ENCODE measurements around the gene GPSM1. TPM values are rescaled to one million over a fixed set of nuclear protein-coding genes. Genes with fewer than 3 reads are reported as not detected.

The GPSM1 gene
- total and polyA plus RNA-seq, 2 donors (not counting 1 experiment from before 2014, with no cell fraction given), result 2.4 to 6.3 TPM

DNA sequence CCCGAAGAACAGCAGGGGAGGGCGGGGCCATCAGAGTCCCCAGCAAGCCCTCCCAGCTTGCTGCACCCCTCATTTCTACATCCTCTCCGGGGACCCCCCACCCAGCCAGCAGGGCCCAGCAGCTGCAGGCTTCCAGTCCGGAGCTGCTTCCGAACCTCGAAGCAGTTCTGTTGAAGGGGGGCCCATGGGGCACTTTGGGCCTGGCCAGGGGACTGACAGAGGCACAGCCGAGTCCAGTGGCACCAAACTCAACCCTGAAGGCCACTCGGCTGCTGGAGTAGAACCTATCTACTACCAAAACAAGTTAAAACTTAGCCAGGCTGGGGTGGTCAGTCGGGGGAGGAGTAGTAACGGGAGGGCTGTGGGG is 15.3 kb upstream of the GPSM1 start:
- H3K4me1 ChIP-seq (ENCODE audit: control insufficient read depth in 2 of 2, insufficient read depth in 2 of 2, low read length in 2 of 2), result peaks cover 52 to 53% of the 10 kb centered on the region in 2 donors
- ChIA-PET CTCF (interaction anchor here (0.9 to 2.7 kb wide), 5 partner anchors 16 to 320 kb away, joined by 3 to 21 read pairs (median 3); partner anchors contain the start of gene DNLZ), POLR2A (interaction anchor here (1.6 kb wide), 1 partner anchor 11 kb away, joined by 5 read pairs; no protein-coding TSS in a partner anchor)
- H3K27ac ChIP-seq (ENCODE audit: low read length in 2 of 2), result no peak overlapping the region
- peaks cover 7% of the 10 kb centered on the region for H3K27me3 Mint-ChIP-seq
- H4K20me1 ChIP-seq (ENCODE audit: control insufficient read depth, insufficient read depth, low read length, poor library complexity, severe bottlenecking), result no peaks in the 10 kb centered on the region
- H3K9me3 Mint-ChIP-seq (ENCODE audit: insufficient read depth), result peaks cover 3% of the 10 kb centered on the region
- no peak overlapping the region for H3K27ac Mint-ChIP-seq
- no peak for ATAC-seq (ENCODE audit: low read depth)
- intact Hi-C loops (cut with micrococcal nuclease), result loop anchor here (1.0 kb wide), 1 partner anchor 51 kb away; the partner anchor contains the start of gene DNLZ
- H3K9ac ChIP-seq (ENCODE audit: low read length), result no peak overlapping the region
- H3K4me2 ChIP-seq (replicated peaks; ENCODE audit: low read depth, low read length, poor library complexity, severe bottlenecking), result peak overlapping the region; percentile 64
- no peak overlapping the region for H3K4me3 ChIP-seq (ENCODE audit: control extremely low read depth in 1 of 5, extremely low read depth in 1 of 5, insufficient read depth in 1 of 5, low read depth in 2 of 5, low read length in 4 of 5)
- no peak overlapping the region for H2AFZ ChIP-seq (ENCODE audit: insufficient read depth, low read depth, low read length, poor library complexity, severe bottlenecking)
- TF ChIP-seq EZH2 (IDR thresholded peaks at IDR 0.05; ENCODE audit: borderline replicate concordance, insufficient read depth, low read depth, low read length, poor library complexity, severe bottlenecking), result no peak
- TF ChIP-seq, protein P1, sequence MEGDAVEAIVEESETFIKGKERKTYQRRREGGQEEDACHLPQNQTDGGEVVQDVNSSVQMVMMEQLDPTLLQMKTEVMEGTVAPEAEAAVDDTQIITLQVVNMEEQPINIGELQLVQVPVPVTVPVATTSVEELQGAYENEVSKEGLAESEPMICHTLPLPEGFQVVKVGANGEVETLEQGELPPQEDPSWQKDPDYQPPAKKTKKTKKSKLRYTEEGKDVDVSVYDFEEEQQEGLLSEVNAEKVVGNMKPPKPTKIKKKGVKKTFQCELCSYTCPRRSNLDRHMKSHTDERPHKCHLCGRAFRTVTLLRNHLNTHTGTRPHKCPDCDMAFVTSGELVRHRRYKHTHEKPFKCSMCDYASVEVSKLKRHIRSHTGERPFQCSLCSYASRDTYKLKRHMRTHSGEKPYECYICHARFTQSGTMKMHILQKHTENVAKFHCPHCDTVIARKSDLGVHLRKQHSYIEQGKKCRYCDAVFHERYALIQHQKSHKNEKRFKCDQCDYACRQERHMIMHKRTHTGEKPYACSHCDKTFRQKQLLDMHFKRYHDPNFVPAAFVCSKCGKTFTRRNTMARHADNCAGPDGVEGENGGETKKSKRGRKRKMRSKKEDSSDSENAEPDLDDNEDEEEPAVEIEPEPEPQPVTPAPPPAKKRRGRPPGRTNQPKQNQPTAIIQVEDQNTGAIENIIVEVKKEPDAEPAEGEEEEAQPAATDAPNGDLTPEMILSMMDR (IDR thresholded peaks at IDR 0.05), result no peak
- H3K9me3 ChIP-seq (ENCODE audit: control extremely low read depth in 1 of 3, control insufficient read depth in 2 of 3, insufficient read depth in 1 of 3, low read length in 2 of 3), result peaks cover 0 to 27% (median 10%) of the 10 kb centered on the region in 3 donors
- WGBS (ENCODE audit: insufficient coverage), result 49% methylated on average over 3 of the region's 10 CpGs
- no peak for DNase-seq
- peaks cover 0 to 28% (median 2%) of the 10 kb centered on the region in 4 experiments for H3K27me3 ChIP-seq (replicated peaks in 1 of 4; ENCODE audit: control extremely low read depth in 1 of 4, control insufficient read depth in 3 of 4, insufficient read depth in 4 of 4, low read length in 3 of 4)
- no peak overlapping the region for H3K4me3 Mint-ChIP-seq
- peaks cover 4% of the 10 kb centered on the region for H3K79me2 ChIP-seq (ENCODE audit: control insufficient read depth, insufficient read depth, low read length)
- H3K36me3 ChIP-seq (replicated peaks in 1 of 2; ENCODE audit: control extremely low read depth in 1 of 2, control insufficient read depth in 1 of 2, extremely low read depth in 1 of 2, insufficient read depth in 2 of 2, low read length in 1 of 2), result no peaks in the 10 kb centered on the region
- H3K4me1 Mint-ChIP-seq, result peaks cover 7% of the 10 kb centered on the region

DNA sequence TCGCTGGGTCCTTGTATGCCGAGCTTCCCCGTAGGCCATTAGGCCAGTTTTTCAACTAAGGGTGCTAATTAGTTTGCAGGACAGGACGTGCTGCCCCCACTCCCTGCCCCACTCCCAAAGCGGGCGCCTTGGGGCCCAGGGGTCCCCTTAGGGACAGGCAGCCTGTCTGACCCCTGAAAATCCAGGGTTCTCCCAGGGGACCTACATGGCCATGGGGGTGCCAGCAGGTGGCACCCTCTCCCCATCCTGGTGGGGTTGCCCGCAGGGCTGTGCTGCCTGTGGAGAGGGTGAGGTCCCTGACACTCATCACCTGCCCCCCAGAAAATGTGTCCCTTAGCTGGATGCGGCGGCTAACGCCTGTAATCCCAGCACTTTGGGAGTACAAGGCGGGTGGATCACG is 14.9 kb upstream of the GPSM1 start:
- Histone ChIP-seq H2AFZ (ENCODE audit: insufficient read depth, low read depth, low read length, poor library complexity, severe bottlenecking) (no peak overlapping the region), H3K4me1 (ENCODE audit: control insufficient read depth in 2 of 2, insufficient read depth in 2 of 2, low read length in 2 of 2) (peaks cover 48 to 49% of the 10 kb centered on the region in 2 donors), H3K9ac (ENCODE audit: low read length) (no peak overlapping the region), H3K4me3 (ENCODE audit: control extremely low read depth in 1 of 5, extremely low read depth in 1 of 5, insufficient read depth in 1 of 5, low read depth in 2 of 5, low read length in 4 of 5) (no peak overlapping the region), H3K36me3 (replicated peaks in 1 of 2; ENCODE audit: control extremely low read depth in 1 of 2, control insufficient read depth in 1 of 2, extremely low read depth in 1 of 2, insufficient read depth in 2 of 2, low read length in 1 of 2) (no peaks in the 10 kb centered on the region), H3K27me3 (replicated peaks in 1 of 4; ENCODE audit: control extremely low read depth in 1 of 4, control insufficient read depth in 3 of 4, insufficient read depth in 4 of 4, low read length in 3 of 4) (peaks cover 0 to 28% (median 2%) of the 10 kb centered on the region in 4 experiments), H3K79me2 (ENCODE audit: control insufficient read depth, insufficient read depth, low read length) (peaks cover 4% of the 10 kb centered on the region), H3K9me3 (ENCODE audit: control extremely low read depth in 1 of 3, control insufficient read depth in 2 of 3, insufficient read depth in 1 of 3, low read length in 2 of 3) (peaks cover 0 to 27% (median 10%) of the 10 kb centered on the region in 3 donors), H3K27ac (ENCODE audit: low read length in 2 of 2) (no peak overlapping the region), H4K20me1 (ENCODE audit: control insufficient read depth, insufficient read depth, low read length, poor library complexity, severe bottlenecking) (no peaks in the 10 kb centered on the region), H3K4me2 (replicated peaks; ENCODE audit: low read depth, low read length, poor library complexity, severe bottlenecking) (peak overlapping the region; percentile 64)
- ATAC-seq (ENCODE audit: low read depth), result peak; percentile 31
- ChIA-PET CTCF (interaction anchor here (0.9 to 2.7 kb wide), 4 partner anchors 12 to 319 kb away, joined by 3 to 21 read pairs (median 3); partner anchors contain the start of gene DNLZ), POLR2A (interaction anchor here (1.6 kb wide), 1 partner anchor 11 kb away, joined by 5 read pairs; no protein-coding TSS in a partner anchor)
- Mint-ChIP-seq H3K4me3 (peak overlapping the region; percentile 14), H3K9me3 (ENCODE audit: insufficient read depth) (peaks cover 3% of the 10 kb centered on the region), H3K27ac (no peak overlapping the region), H3K4me1 (peaks cover 11% of the 10 kb centered on the region), H3K27me3 (peaks cover 11% of the 10 kb centered on the region)
- WGBS (ENCODE audit: insufficient coverage), result 56% methylated on average over 9 of the region's 12 CpGs
- DNase-seq, result peak; percentile 62
- intact Hi-C loops (cut with micrococcal nuclease), result loop anchor here (1.0 kb wide), 1 partner anchor 51 kb away; the partner anchor contains the start of gene DNLZ
- TF ChIP-seq, protein P1 (IDR thresholded peaks at IDR 0.05), result peak; percentile 47
- no peak for TF ChIP-seq EZH2 (IDR thresholded peaks at IDR 0.05; ENCODE audit: borderline replicate concordance, insufficient read depth, low read depth, low read length, poor library complexity, severe bottlenecking)

Data from B cell (primary cell).